ENCODE data around the gene AKAP6. TPM values are rescaled to one million over a fixed set of nuclear protein-coding genes. Genes with fewer than 3 reads are reported as not detected.

AKAP6 gene
- total and polyA plus RNA-seq, 10 of the 15 experiments (the other 5 are each of a cell fraction or from before 2014, with no cell fraction given): 0.35 to 5.9 (median 2.2) TPM

GRCh38 chr14:32682214-32682613 is 353.1 kb downstream of the AKAP6 start:
- no peaks in the 10 kb centered on the region for H3K4me1 ChIP-seq (ENCODE audit: control insufficient read depth, insufficient read depth, low read length)
- DNase-seq (ENCODE audit: low read depth, low spot score) (no peak), FAIRE-seq (no peak), ATAC-seq (no peak; the same call in 2 of the 3 replicates)
- intact Hi-C loops (cut with micrococcal nuclease; ENCODE audit: unreplicated experiment): no loop called here
- SMC1A ChIA-PET (ENCODE audit: uncharacterized antibody, unreplicated experiment): interaction anchor here (0.8 kb wide), 1 partner anchor 91 kb away, joined by 3 read pairs; no protein-coding TSS in a partner anchor
- no peak overlapping the region for H3K27ac ChIP-seq (ENCODE audit: control insufficient read depth, insufficient read depth)
- in situ Hi-C loops (cut with MboI): no loop called here
- 95% methylated on average over 3 of the region's 3 CpGs for WGBS (ENCODE audit: insufficient coverage, insufficient replicate concordance, low lambda C conversion rate, missing lambda C conversion rate)
- H3K9ac ChIP-seq (ENCODE audit: control insufficient read depth, insufficient read depth, low read length): no peak overlapping the region
- H4K20me1 ChIP-seq (ENCODE audit: control insufficient read depth, insufficient read depth): no peaks in the 10 kb centered on the region
- POLR2A ChIA-PET: no interaction called here
- TF ChIP-seq ZNF687 (IDR thresholded peaks at IDR 0.05) (no peak), E4F1 (IDR thresholded peaks at IDR 0.05; ENCODE audit: borderline replicate concordance, partially characterized antibody) (no peak)
- H3K36me3 ChIP-seq (ENCODE audit: control insufficient read depth in 2 of 2, insufficient read depth in 2 of 2, low read length in 1 of 2): no peaks in the 10 kb centered on the region
- RAD21 ChIA-PET (ENCODE audit: unreplicated experiment): interaction anchor here (0.8 kb wide), 1 partner anchor 29 kb away, joined by 3 read pairs; no protein-coding TSS in a partner anchor
- no peak overlapping the region for H2AFZ ChIP-seq (ENCODE audit: control insufficient read depth, low read depth, low read length)
- H3K4me3 ChIP-seq: no peak overlapping the region
- no peaks in the 10 kb centered on the region for H3K27me3 ChIP-seq (replicated peaks in 1 of 2; ENCODE audit: control insufficient read depth in 2 of 2, insufficient read depth in 2 of 2, low read length in 1 of 2)
- no peak overlapping the region for H3K4me2 ChIP-seq (ENCODE audit: control insufficient read depth, insufficient read depth)
- H3K79me2 ChIP-seq (ENCODE audit: control insufficient read depth, insufficient read depth, low read length): no peaks in the 10 kb centered on the region
- no peaks in the 10 kb centered on the region for H3K9me3 ChIP-seq (replicated peaks; ENCODE audit: control insufficient read depth, insufficient read depth, low read length)
- CTCF ChIA-PET: interaction anchor here (1.2 kb wide), 1 partner anchor 106 kb away, joined by 3 read pairs; no protein-coding TSS in a partner anchor
- no TSS peak for BruUV-seq (replicated peaks)
